NCI-H2081 (cell line): Measurements from ENCODE around the gene SLC6A17.
A peak's percentile ranks its signal among the peaks of the same experiment; 100 is the strongest.

Experiments used
- DNase-seq, 2 experiments: peaks; one replicate each; lab custom pipeline; 2025; lab: John Stamatoyannopoulos, UW

The SLC6A17 gene

DNA sequence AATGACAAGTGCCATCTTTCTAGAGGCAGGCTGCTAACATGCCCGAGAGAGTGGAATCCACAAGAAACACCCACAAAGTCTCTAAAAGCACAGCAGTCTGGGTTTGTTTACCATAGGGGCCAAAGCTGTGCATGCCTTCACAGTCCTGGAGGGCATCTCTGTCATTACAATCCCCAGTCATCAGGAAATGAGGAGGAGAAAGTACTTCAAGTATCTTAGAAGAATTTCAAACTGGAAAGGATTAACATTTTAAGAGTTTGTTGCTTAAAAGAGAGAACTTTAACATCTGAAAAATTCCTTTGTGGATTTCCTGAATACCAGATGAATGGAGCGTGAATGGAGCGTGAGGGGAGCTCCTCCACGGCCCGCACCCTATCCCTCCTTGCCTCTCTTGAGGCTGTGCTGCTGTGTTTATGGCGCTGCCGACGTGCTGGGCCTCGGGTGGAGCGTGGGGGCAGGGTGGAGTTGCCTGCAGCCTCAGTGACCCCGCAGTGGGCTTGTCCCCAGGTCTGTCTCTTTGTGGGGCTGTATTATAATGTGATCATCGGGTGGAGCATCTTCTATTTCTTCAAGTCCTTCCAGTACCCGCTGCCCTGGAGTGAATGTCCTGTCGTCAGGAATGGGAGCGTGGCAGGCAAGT lies 23.3 kb downstream of the SLC6A17 start:
- no peak for DNase-seq

DNA sequence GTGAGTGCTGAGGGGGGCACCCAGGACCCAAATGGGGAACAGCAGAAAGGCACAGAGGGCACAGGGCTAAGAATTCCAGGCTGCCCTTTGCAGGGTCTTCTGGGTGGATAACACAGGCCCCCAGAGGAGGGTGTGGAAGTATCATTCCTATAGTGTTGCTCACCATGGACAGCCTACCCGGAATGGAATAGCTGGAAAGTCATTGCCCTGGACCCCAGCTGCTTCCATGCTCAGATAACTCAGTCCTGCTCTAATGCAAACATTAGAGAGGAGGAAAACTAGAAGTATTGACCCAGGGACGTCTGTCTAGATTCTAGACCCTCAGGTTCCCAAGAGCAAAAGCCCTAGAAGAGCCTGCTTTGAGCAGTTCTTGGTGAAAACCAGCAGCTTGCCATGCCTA lies 24.7 kb downstream of the SLC6A17 start:
- no peak for DNase-seq

DNA sequence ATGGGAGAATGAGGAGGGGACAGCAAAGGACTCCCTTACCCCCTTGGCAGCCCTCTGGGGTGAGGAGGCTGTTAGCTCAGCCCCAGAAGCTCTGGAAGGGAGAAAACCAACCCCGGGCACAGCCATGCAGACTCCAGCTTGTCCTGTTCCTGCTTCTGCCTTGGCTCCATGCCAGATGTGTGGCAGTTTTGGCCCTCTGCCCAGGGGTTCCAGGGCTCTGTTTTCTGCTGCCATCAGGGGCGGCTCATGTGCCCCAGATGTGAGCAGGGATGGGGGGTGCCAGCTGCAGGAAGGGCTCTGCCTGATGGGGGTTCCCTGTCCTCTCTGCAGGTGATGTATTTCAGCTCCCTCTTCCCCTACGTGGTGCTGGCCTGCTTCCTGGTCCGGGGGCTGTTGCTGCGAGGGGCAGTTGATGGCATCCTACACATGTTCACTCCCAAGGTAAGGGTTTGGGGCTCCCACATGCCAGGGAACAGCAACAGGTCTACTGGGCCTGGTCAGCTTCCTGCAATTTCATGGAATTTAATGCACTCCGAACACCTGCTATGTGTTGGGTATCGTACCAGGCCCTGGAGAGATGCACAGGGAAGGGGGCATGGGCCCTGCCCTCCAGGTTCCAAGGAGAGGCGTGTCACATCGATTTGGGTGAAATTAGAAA lies 26.1 kb downstream of the SLC6A17 start:
- peak; percentile 67 to 77 for DNase-seq

DNA sequence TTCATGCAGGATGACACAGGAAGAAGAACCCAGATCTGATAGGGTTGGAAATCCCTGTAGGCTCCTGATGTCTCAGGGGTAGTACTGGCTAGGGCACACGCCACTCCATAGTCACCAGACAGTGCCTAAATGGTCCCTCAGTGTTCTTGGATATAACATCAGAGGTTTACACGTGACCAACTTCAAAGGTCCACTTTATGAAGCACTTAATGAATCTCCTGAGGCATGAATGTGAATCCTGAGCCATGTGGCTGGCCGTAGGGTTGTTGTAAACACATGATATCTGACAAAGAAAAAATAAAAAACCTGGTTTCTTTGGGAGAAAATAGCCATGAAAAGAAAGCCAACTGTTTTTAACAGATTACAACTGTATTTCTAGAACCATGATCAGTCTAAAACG lies 27.5 kb downstream of the SLC6A17 start:
- no peak for DNase-seq

- DNase-seq: no peak
These were observed 33.4 kb downstream of the SLC6A17 start for GRCh38 chr1:110183642-110184167.

GRCh38 chr1:110184446-110184845 lies 34.2 kb downstream of the SLC6A17 start:
- no peak for DNase-seq

DNA sequence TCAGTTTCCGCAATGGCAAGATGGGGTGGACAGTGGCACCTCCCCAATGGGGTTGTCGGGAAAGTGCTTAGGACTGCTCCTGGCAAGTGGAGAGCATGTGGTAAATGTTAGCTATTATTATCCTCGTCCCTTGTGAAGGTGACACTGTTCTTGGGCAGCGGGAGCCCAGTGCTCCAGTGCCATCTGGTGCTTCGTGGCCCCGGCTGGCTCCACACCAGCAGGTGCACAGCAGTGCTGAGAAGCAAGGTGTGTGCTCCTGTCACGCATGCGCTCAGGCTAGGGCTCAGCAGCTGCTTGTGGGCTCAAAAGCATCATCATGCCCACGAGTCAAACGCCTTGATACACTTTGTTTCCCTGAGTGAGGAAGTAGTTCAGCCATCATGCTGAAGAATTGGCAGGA lies 34.9 kb downstream of the SLC6A17 start:
- peak; percentile 21 to 76 for DNase-seq

- no peak for DNase-seq
These were observed 36.3 kb downstream of the SLC6A17 start for GRCh38 chr1:110186558-110186957.

- no peak for DNase-seq
These were observed 37.0 kb downstream of the SLC6A17 start for GRCh38 chr1:110187139-110187890.

- peak in 1 of 2 experiments; percentile 45 for DNase-seq
These were observed 37.8 kb downstream of the SLC6A17 start for GRCh38 chr1:110188035-110188618.

GRCh38 chr1:110189181-110189580 lies 38.9 kb downstream of the SLC6A17 start:
- DNase-seq: no peak

DNA sequence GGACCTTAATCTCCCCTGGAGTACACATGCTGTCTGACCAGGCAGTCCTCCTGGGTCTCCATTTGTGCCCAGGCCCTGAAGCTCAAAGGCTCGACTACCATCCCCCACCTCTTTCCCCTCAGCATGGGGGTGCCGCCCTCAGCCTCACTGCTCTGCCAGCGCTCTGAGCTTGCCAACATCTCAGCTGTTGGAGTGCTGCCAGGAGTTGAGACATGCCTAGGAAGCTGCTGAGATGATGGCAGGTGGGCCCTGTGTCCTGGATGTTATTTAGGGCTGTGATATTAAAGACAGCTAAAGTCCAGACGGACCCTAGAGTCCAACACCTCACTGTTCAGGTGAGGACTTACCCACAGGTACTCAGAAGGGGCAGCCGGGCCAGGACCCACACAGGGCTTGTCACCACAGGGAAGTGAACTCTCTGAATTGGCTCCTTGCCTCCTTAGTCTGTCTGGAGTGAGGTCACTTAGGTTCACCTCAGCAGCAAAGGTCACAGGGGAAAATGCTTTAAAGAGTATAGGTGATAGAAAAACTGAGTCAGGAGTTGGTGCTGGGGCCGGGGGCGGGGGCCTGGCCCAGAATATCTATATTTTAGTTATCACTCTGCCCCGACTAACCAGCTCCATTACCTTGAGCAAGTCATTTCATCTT lies 40.1 kb downstream of the SLC6A17 start:
- DNase-seq: peak; percentile 65 to 77

DNA sequence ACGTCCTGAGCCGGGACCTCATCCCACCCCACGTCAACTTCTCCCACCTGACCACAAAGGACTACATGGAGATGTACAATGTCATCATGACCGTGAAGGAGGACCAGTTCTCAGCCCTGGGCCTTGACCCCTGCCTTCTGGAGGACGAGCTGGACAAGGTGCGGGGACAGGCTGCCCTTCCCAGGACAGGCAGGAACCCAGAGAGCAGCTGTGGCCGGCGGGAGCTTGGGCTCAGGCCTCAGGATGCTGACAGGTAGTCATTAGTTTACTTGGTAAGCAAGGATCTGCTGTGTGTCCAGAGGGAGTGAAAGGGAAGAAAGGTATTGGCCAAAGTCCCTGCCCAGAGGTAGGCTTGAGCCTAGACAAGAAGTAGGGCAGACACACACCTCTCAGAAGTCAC lies 42.2 kb downstream of the SLC6A17 start:
- DNase-seq: no peak

DNA sequence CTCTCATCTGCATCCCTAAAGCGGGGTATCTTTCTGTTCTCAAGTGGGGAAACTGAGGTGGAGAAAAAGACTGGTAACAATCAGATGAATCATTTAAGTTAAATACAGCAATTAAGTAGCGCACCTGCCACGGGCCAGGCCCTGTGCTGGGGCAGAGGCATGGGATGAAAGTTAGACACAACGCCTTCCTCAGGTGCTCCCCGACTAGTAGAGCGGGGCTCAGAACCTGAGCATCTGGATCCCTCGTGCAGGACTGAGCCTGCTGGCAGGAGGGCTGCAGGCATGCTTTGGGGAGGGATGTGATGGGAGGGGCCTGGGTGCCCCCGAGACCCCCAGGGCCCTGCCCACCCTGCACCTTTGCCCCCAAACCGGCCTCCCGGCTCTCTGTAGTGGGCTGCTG lies 44.9 kb downstream of the SLC6A17 start:
- DNase-seq: no peak

- peak; percentile 44 to 67 for DNase-seq
These were observed 46.8 kb downstream of the SLC6A17 start for GRCh38 chr1:110196917-110197765.

DNA sequence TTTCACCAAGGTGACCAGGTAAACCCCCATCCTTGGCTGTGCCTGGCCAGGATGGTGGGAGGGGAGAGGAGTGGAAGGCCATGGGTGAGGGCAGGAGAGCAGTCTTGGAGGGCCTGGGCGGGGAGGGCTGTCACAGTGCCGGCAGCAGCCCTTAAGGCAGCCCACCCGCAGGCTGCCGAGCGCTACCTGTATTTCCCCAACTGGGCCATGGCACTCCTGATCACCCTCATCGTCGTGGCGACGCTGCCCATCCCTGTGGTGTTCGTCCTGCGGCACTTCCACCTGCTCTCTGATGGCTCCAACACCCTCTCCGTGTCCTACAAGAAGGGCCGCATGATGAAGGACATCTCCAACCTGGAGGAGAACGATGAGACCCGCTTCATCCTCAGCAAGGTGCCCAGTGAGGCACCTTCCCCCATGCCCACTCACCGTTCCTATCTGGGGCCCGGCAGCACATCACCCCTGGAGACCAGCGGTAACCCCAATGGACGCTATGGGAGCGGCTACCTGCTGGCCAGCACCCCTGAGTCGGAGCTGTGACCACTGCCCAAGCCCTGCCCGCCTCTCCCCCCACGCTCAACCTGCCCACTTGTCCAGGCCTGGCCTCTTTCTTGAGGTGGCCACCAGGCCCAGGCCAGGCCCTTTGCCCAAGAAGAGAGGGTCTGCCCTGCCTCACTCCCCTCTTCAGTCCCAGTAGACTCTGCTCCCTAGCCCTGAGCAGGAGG lies 47.8 kb downstream of the SLC6A17 start:
- DNase-seq: no peak

- DNase-seq: no peak
These were observed 48.5 kb downstream of the SLC6A17 start for GRCh38 chr1:110198746-110199145.

DNA sequence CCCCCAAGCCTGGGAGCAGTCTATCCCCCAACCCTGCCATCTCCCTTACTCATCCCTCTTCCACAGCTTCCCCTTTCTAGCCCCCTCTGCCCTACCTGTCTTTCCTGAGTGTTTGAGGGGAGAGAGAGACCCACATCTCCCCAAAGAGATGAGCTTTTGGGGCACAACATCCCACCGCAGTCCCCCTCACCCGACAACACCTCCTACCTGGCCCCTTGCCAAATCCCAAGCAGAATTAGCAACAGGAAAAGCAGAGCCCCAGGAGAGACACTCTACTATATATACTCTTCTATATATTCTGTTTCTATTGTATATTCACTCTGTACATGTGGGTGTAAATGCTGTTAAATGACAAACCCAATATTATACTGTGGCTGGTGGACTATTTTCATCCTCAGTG lies 49.9 kb downstream of the SLC6A17 start:
- DNase-seq: no peak

DNA sequence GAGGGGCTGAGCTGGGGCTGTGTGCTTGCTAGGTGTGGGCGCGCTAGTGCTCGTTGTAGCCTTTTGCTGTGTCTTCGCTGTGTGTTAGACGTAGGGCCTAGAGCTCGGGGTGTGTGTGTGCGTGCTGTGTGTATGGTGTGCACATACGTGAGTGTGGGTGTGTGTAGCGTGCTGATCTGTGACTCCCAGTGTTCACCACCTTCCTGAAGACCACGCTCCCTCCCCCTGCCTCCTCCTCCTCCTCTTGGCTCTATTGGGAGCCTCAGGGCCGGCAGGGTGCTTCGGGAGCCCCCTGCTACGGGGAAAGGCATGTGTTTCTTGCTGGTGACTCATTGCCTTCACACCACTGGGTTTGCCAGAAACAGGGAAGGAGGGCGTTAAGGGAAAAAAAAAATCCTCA lies 50.4 kb downstream of the SLC6A17 start:
- no peak for DNase-seq

- DNase-seq: no peak
These were observed 51.0 kb downstream of the SLC6A17 start for GRCh38 chr1:110201157-110201825.
